Stomach (tissue), 9 donors: ENCODE results near the gene RGPD8. TPM values are rescaled to one million over a fixed set of nuclear protein-coding genes. Genes with fewer than 3 reads are reported as not detected.

Source experiments
- DNase-seq, 2 donors: peaks; one replicate each; pipeline versions ENCODE4 v3.0.0 to v3.0.0-alpha.2; 2013 to 2019
- H3K27ac ChIP-seq, 5 donors: fragments of 200-600 bp in 4 of 5; sonication (generic) in 4 of 5; one replicate each; pipeline ENCODE4 v1.5.1; 2013 to 2019; ENCODE audit warnings: mild to moderate bottlenecking in 1 of 5, moderate library complexity in 1 of 5
- H3K27me3 ChIP-seq, 3 donors: fragments of 200-600 bp; sonication (generic); one replicate each; pipeline ENCODE4 v1.5.1; 2017 to 2019; ENCODE audit warnings: mixed run types in 1 of 3
- H3K36me3 ChIP-seq, 4 donors: fragments of 200-600 bp; sonication (generic); 1 replicate in 3 of 4; 2 replicates in 1 of 4; pipeline ENCODE4 v1.5.1; 2016 to 2019
- H3K4me1 ChIP-seq, 4 donors: fragments of 200-600 bp; sonication (generic); one replicate each; pipeline ENCODE4 v1.5.1; 2016 to 2019
- H3K4me3 ChIP-seq, 4 donors: fragments of 200-600 bp; sonication (generic) in 3 of 4; one replicate each; pipeline ENCODE4 v1.5.1; 2016 to 2019; ENCODE audit warnings: mild to moderate bottlenecking in 1 of 4
- H3K9me3 ChIP-seq, 4 donors: fragments of 200-600 bp; sonication (generic); one replicate each; pipeline ENCODE4 v1.5.1; 2016 to 2019
- EP300 ChIP-seq: sonication (generic); formaldehyde crosslinking; IDR thresholded peaks from one replicate; pipeline ENCODE4 v1.6.1; 2017; ENCODE audit warnings: antibody characterized with exemption
- POLR2A ChIP-seq, 4 donors: fragments of 450-650 bp; IDR thresholded peaks; one replicate each; pipeline ENCODE4 v1.6.1; 2016; ENCODE audit warnings: antibody characterized with exemption in 4 of 4, control low read depth in 2 of 4, mild to moderate bottlenecking in 1 of 4, moderate library complexity in 1 of 4
- POLR2AphosphoS5 ChIP-seq, 3 donors: sonication (generic); formaldehyde crosslinking; IDR thresholded peaks; one replicate each; pipeline ENCODE4 v1.6.1; 2016; ENCODE audit warnings: antibody characterized with exemption in 3 of 3
- WGBS, 5 donors: extraction: QIAGEN DNeasy Blood & Tissue Kit in 3 of 5; methylation state at CpG; one replicate each; pipeline versions ENCODE4 v1.1.5 to v1.1.7; 2013 to 2018; 5-methylcytosine and 5-hydroxymethylcytosine counted together
- intact Hi-C: fragments of 100-400 bp; cut with DNase I; formaldehyde crosslinking; loops from one replicate; pipeline ENCODE4 v1.15.1; 2023; ENCODE audit warnings: low total_unique reads
- polyA plus RNA-seq, 3 donors: library from polyadenylated mRNA; stranded (reverse); fragments of 200-250 nt; gene quantifications; one replicate each; pipeline ENCODE4 v1.2.3, GENCODE V29; 2013
- total RNA-seq, 5 donors: library from RNA; depleted of rRNA; stranded (reverse); fragments of >200 nt; gene quantifications; one replicate each; pipeline versions ENCODE4 v1.1.0 to v1.2.3, GENCODE V29; 2014 to 2016
- TF ChIP-seq, protein P1 (sequence below), 7 experiments: fragments of 450-650 bp in 4 of 7; fragments of 200-600 bp in 3 of 7; sonication (generic) in 3 of 7; IDR thresholded peaks; one replicate each; pipeline ENCODE4 v1.5.1; 2016 to 2019; ENCODE audit warnings: antibody characterized with exemption in 7 of 7, control low read depth in 2 of 7, mild to moderate bottlenecking in 1 of 7
- donor health status: healthy with polysubstance abuse.
- donor health status: Bipolar disorder and iron deficiency.
- donor health status: healthy.

RGPD8 gene
- total and polyA plus RNA-seq, 8 donors: 0.31 to 54.3 (median 17.1) TPM; not detected in 1

DNA sequence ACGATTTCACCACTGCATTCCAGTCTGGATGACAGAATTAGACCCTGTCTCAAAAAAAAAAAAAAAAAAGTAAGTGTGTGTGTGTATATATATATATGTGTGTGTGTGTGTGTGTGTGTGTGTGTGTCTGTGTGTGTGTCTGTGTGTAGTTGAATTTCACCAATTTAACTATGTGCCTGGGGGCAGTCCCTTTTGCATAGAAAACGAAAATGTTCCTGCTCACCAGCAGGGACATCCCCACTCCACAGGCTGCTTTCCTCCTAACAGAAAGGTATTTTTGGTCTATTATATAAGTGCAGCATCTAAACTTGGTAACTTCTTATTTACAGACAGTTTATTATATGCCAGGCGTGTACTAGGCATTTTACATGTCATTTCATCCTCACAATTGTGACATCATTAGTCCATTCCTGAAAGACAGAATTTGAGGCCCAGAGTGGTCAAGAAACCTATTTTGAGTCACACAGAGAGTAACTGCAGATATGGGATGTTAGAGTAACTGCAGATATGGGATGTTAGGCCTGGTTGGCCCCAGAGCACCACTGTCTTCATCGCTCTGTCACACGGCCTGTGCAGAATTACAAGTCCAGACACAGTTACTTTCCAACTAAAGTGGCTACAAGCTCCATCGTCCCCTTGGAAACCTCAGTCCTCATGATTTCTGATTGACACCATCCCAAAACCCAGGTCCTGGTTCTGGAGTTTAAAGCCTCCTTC lies 39.3 kb upstream of the RGPD8 start:
- no peaks in the 10 kb centered on the region for H3K9me3 ChIP-seq
- no peak for DNase-seq
- H3K27ac ChIP-seq: no peak overlapping the region
- no peaks in the 10 kb centered on the region for H3K4me1 ChIP-seq
- no peaks in the 10 kb centered on the region for H3K27me3 ChIP-seq
- WGBS, 5 donors: 83 to 89% (median 87%) methylated on average over 6 of the region's 6 CpGs
- H3K4me3 ChIP-seq: no peak overlapping the region
- H3K36me3 ChIP-seq: no peaks in the 10 kb centered on the region
- TF ChIP-seq POLR2AphosphoS5 (IDR thresholded peaks at IDR 0.05) (no peak), EP300 (no peak), POLR2A (IDR thresholded peaks at IDR 0.05) (no peak)
- TF ChIP-seq, protein P1, sequence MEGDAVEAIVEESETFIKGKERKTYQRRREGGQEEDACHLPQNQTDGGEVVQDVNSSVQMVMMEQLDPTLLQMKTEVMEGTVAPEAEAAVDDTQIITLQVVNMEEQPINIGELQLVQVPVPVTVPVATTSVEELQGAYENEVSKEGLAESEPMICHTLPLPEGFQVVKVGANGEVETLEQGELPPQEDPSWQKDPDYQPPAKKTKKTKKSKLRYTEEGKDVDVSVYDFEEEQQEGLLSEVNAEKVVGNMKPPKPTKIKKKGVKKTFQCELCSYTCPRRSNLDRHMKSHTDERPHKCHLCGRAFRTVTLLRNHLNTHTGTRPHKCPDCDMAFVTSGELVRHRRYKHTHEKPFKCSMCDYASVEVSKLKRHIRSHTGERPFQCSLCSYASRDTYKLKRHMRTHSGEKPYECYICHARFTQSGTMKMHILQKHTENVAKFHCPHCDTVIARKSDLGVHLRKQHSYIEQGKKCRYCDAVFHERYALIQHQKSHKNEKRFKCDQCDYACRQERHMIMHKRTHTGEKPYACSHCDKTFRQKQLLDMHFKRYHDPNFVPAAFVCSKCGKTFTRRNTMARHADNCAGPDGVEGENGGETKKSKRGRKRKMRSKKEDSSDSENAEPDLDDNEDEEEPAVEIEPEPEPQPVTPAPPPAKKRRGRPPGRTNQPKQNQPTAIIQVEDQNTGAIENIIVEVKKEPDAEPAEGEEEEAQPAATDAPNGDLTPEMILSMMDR (IDR thresholded peaks at IDR 0.05): no peak
- intact Hi-C loops: no loop called here

DNA sequence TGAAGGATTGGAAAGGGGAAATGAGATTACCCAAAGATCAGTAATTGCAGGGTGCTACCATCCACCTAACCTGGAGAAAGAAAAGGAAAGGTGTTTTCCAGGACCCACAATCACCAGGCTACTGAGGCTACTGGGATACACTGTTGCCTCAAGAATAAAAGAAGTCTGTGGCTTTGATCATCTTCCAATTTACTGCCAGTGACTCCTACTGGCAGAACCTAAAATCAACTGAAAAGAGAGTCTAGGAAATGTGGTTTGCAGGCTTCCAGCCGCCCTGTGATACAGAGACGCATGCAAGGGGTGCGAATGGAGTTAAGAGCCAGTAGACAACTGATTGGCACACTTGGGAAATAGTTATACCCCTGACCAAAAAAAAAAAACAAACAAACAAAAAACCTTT lies 31.9 kb upstream of the RGPD8 start:
- Histone ChIP-seq H3K4me3 (no peak overlapping the region), H3K27ac (no peak overlapping the region), H3K4me1 (no peaks in the 10 kb centered on the region), H3K36me3 (no peaks in the 10 kb centered on the region), H3K27me3 (peaks cover 0 to 8% (median 0%) of the 10 kb centered on the region in 3 donors), H3K9me3 (no peaks in the 10 kb centered on the region)
- TF ChIP-seq POLR2AphosphoS5 (IDR thresholded peaks at IDR 0.05): no peak
- TF ChIP-seq POLR2A (IDR thresholded peaks at IDR 0.05): no peak
- TF ChIP-seq, protein P1 (IDR thresholded peaks at IDR 0.05): no peak
- TF ChIP-seq EP300: no peak
- WGBS, 5 donors: 57 to 71% (median 69%) methylated on average over 3 of the region's 3 CpGs
- intact Hi-C loops: no loop called here
- no peak for DNase-seq

DNA sequence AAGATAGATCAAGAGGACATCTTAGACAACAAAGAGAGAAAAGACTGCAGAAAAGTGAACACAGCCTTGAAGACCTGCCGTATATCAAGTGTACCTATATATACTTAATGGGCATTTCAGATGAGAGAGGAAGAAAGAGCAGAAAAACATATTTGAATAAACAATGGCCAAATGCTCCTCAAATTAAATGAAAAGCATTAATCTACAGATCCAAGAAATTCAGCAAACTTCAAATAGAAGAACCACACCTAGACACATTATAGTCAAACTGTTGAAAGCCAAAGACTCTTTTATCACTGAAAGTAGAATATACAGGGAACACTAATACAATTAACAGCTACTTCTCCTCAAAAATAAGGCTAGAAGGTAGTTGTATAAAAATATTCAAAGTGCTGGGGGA lies 29.8 kb upstream of the RGPD8 start:
- no peaks in the 10 kb centered on the region for H3K36me3 ChIP-seq
- DNase-seq: no peak
- peaks cover 0 to 8% (median 0%) of the 10 kb centered on the region in 3 donors for H3K27me3 ChIP-seq
- H3K4me3 ChIP-seq: no peak overlapping the region
- no peaks in the 10 kb centered on the region for H3K9me3 ChIP-seq
- TF ChIP-seq POLR2A (IDR thresholded peaks at IDR 0.05) (no peak), EP300 (no peak), POLR2AphosphoS5 (IDR thresholded peaks at IDR 0.05) (no peak)
- TF ChIP-seq, protein P1 (IDR thresholded peaks at IDR 0.05): no peak
- no peak overlapping the region for H3K27ac ChIP-seq
- WGBS, 5 donors: 82 to 97% (median 96%) methylated on average over 1 of the region's 1 CpG
- intact Hi-C loops: no loop called here
- no peaks in the 10 kb centered on the region for H3K4me1 ChIP-seq

DNA sequence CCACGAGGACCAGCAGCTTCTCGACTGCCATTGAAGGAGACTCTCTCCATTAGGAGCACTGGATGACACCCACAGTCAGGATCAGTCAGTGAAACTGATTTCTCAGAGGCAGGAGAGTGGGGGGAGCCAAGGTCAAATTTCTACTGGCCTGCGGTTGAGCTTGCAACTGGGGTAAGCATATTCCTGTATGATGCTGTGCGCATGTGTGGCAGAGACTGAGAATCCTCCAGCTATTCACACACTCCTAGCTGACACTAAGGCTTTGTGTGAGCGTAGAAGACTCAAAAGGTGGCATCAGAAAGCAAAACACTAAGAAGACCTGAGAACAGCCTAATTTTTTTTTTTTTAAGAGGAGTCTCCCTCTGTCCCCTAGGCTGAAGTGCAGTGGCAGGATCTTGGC lies 28.7 kb upstream of the RGPD8 start:
- no peaks in the 10 kb centered on the region for H3K9me3 ChIP-seq
- TF ChIP-seq POLR2AphosphoS5 (IDR thresholded peaks at IDR 0.05) (no peak), POLR2A (IDR thresholded peaks at IDR 0.05) (no peak), EP300 (no peak)
- TF ChIP-seq, protein P1 (IDR thresholded peaks at IDR 0.05): no peak
- no peak overlapping the region for H3K4me3 ChIP-seq
- no peaks in the 10 kb centered on the region for H3K36me3 ChIP-seq
- WGBS, 5 donors: 62 to 90% (median 72%) methylated on average over 5 of the region's 5 CpGs
- no peak for DNase-seq
- H3K27me3 ChIP-seq: peaks cover 0 to 8% (median 0%) of the 10 kb centered on the region in 3 donors
- no peaks in the 10 kb centered on the region for H3K4me1 ChIP-seq
- no peak overlapping the region for H3K27ac ChIP-seq
- intact Hi-C loops: no loop called here
